ENCODE data around the gene BHLHE23. TPM values are rescaled to one million over a fixed set of nuclear protein-coding genes. Genes with fewer than 3 reads are reported as not detected.

The BHLHE23 gene
- total RNA-seq, 4 donors from 2014 or later, result not detected

DNA sequence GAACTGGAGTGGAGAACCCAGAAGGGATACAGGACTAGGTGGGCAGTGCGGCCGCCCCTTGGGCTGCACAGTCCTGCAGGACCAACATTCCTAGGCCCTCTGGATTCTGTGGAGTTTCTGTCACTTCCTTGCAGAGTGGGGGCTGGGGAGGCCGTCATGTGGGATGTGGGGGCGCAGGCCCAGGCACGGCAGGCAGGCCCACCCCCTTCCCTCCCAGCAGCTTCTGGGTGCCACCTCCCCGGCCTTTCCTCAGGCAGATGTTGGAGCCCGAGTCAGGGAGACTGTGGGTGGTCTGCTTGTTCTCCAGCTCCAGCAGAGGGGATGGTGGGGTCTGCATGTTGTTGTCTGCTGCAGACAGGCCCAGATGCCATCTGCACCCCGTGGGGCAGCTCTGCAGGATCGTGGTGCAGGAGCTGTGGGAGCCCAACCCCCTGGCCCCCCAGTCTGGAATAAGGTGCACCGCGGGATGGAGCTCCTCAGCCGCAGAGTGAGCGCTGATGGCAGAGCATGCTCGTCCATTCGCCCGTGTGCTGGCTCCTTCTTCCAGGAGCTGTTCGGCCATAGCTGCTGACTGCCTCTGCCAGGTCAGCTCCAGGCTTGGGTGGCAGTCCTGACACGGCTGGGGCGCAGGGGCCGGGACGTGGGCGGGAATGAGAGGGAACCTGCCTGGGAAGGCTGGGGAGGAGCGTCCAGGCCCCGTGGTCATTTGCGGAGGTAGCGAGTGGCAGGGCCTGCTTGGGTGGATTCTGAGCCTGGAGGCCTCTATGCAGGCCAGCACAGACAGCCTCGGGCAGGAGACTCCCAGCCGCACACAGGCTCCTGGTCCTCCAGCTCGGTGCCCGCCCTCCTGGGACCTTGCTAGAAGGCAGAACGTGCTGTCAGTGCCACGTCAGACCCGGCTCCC is 36.2 kb downstream of the BHLHE23 start:
- H3K36me3 ChIP-seq, result no peaks in the 10 kb centered on the region
- DNase-seq (ENCODE audit: low spot score in 2 of 2), result no peak
- H3K27me3 ChIP-seq, result peaks cover 45% of the 10 kb centered on the region
- H3K4me3 ChIP-seq, result no peak overlapping the region
- no peak overlapping the region for H3K27ac ChIP-seq
- H3K9me3 ChIP-seq, result no peaks in the 10 kb centered on the region
- 42% methylated on average over 5 of the region's 33 CpGs for WGBS
- peaks cover 10% of the 10 kb centered on the region for H3K4me1 ChIP-seq
- TF ChIP-seq POLR2AphosphoS5 (IDR thresholded peaks at IDR 0.05) (no peak), POLR2A (IDR thresholded peaks at IDR 0.05) (no peak), EP300 (IDR thresholded peaks at IDR 0.05) (no peak)
- TF ChIP-seq, protein P1, sequence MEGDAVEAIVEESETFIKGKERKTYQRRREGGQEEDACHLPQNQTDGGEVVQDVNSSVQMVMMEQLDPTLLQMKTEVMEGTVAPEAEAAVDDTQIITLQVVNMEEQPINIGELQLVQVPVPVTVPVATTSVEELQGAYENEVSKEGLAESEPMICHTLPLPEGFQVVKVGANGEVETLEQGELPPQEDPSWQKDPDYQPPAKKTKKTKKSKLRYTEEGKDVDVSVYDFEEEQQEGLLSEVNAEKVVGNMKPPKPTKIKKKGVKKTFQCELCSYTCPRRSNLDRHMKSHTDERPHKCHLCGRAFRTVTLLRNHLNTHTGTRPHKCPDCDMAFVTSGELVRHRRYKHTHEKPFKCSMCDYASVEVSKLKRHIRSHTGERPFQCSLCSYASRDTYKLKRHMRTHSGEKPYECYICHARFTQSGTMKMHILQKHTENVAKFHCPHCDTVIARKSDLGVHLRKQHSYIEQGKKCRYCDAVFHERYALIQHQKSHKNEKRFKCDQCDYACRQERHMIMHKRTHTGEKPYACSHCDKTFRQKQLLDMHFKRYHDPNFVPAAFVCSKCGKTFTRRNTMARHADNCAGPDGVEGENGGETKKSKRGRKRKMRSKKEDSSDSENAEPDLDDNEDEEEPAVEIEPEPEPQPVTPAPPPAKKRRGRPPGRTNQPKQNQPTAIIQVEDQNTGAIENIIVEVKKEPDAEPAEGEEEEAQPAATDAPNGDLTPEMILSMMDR (IDR thresholded peaks at IDR 0.05), result no peak

DNA sequence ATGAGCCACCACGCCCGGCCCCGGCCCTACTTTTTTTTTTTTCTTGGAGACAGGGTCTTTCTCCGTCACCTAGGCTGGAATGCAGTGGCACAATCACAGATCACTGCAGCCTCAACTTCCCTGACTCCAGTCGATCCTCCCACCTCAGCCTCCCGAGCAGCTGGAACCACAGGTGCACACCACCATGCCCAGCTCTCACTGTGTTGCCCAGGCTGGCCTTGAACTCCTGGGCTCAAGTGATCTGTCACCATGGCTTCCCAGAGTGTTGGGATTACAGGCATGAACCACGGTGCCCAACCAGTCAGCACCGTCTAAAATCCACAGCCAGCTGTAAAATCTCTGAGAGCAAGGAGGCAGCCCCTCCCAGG is 36.8 kb downstream of the BHLHE23 start:
- Histone ChIP-seq H3K36me3 (no peaks in the 10 kb centered on the region), H3K4me1 (peaks cover 15% of the 10 kb centered on the region), H3K27ac (no peak overlapping the region), H3K9me3 (no peaks in the 10 kb centered on the region), H3K4me3 (no peak overlapping the region), H3K27me3 (peaks cover 39% of the 10 kb centered on the region)
- TF ChIP-seq POLR2AphosphoS5 (IDR thresholded peaks at IDR 0.05), result no peak
- TF ChIP-seq POLR2A (IDR thresholded peaks at IDR 0.05), result no peak
- TF ChIP-seq EP300 (IDR thresholded peaks at IDR 0.05), result no peak
- TF ChIP-seq, protein P1 (IDR thresholded peaks at IDR 0.05), result no peak
- WGBS, result 83% methylated on average over 8 of the region's 8 CpGs
- no peak for DNase-seq (ENCODE audit: low spot score in 2 of 2)

DNA sequence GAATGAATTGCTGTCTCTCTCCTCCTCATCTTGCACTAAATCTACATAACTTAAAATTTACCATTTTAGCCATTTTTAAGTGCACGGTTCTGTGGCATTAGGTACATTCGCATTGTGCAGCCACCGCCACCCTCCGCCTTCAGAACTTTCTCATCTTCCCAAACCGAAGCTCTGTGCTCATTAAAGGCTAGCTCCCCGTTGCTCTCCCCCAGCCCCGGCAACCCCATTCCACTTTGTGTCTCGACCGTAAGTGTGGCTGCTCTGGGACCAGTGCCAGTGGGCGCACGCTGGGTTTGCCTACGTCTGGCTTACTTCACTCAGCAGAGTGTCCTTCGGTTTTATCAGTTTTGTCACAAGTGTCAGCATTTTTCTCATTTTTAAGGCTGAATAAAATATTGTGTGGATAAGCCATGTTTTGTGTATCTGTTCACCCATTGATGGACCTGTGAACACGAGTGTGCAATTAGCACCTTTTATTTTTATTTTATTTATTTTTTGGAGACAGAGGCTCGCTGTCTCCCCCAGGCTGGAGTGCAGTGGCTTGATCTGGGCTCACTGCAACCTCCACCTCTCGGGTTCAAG is 37.5 kb downstream of the BHLHE23 start:
- H3K27ac ChIP-seq, result no peak overlapping the region
- no peak overlapping the region for H3K4me3 ChIP-seq
- TF ChIP-seq, protein P1 (IDR thresholded peaks at IDR 0.05), result no peak
- TF ChIP-seq EP300 (IDR thresholded peaks at IDR 0.05) (no peak), POLR2A (IDR thresholded peaks at IDR 0.05) (no peak), POLR2AphosphoS5 (IDR thresholded peaks at IDR 0.05) (no peak)
- H3K27me3 ChIP-seq, result peaks cover 32% of the 10 kb centered on the region
- peaks cover 20% of the 10 kb centered on the region for H3K4me1 ChIP-seq
- no peaks in the 10 kb centered on the region for H3K36me3 ChIP-seq
- WGBS, result 63% methylated on average over 16 of the region's 16 CpGs
- H3K9me3 ChIP-seq, result no peaks in the 10 kb centered on the region
- no peak for DNase-seq (ENCODE audit: low spot score in 2 of 2)

DNA sequence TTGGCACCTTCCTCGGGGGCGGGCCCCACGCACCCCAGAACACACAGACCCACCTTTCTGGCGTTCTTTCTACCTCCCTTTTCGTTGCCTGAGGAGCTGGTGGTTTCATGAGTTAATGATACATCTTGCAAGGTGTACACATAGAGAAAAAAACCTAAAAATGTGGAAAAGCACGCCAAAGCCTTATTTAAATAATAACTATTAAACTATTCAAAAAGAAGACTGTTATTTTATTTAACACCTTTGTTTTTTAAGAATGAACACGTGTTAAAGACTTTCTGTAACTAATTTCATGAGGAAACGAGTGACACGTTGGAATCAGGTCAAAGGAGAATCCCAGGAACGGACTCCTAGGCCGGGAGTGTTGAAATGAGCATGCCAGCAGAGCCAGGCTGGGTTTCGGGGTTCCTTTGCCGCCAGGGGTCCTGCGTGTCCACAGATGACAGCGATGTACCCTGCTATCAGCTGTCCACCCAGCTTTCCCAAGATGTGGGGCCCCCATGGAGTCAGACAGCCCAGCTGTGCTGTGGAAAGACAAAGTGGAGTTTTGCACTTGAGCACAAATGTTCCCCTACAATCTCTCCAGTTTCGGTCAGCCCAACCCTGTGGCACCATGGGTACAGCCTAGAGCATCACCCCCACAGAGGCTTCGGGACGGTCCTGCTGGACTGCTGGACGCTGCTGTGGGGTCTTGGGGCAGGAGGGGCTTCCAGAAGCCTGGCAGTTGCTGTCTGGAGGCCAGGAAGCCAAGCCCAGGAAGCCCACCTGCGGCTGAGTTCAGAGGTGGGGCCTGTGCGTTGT is 38.2 kb downstream of the BHLHE23 start:
- Histone ChIP-seq H3K27me3 (peaks cover 26% of the 10 kb centered on the region), H3K4me3 (no peak overlapping the region), H3K36me3 (peaks cover under 1% of the 10 kb centered on the region), H3K9me3 (no peaks in the 10 kb centered on the region), H3K27ac (no peak overlapping the region), H3K4me1 (peaks cover 20% of the 10 kb centered on the region)
- DNase-seq (ENCODE audit: low spot score in 2 of 2), result no peak
- WGBS, result 67% methylated on average over 17 of the region's 21 CpGs
- no peak for TF ChIP-seq POLR2AphosphoS5 (IDR thresholded peaks at IDR 0.05)

DNA sequence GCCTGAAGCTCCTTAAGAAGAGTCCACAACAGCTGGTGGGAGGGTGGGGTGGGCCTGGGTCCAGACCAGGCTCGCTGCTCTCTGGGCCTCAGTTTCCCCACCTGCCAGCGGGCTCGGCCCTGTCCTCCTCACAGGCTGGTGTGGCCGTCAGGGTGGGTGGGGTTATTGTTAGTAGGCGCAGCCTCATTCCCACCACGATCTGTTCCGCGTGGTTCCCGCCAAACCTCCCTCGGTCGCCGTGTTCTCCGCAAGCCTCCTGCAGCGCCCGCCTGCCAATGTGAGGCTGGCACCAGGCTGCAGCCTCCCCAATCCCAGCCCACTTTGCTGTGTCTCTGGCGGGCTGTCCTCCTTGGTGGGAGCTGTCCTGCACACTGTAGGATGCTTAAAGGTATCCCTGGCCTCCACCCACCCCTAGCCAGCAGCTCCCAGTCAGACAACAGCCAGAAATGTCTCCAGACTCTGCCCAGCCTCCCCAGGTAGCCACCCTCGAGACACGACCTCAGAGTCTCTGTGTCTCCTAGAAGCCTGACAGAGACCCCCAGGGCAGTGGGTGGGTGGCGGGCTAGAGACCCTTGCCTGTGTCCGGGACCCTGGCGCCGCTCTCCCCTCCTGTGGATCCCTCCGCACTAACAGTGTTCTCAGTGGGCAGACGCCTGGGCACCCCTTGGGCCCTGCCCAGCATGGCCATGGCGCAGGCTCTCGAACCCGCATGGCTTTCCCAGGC is 39.0 kb downstream of the BHLHE23 start:
- Histone ChIP-seq H3K9me3 (no peaks in the 10 kb centered on the region), H3K4me3 (no peak overlapping the region), H3K4me1 (peaks cover 15% of the 10 kb centered on the region), H3K27ac (no peak overlapping the region), H3K27me3 (peaks cover 18% of the 10 kb centered on the region), H3K36me3 (peaks cover 9% of the 10 kb centered on the region)
- TF ChIP-seq POLR2A (IDR thresholded peaks at IDR 0.05) (no peak), POLR2AphosphoS5 (IDR thresholded peaks at IDR 0.05) (no peak), EP300 (IDR thresholded peaks at IDR 0.05) (no peak)
- TF ChIP-seq, protein P1 (IDR thresholded peaks at IDR 0.05), result no peak
- DNase-seq (ENCODE audit: low spot score in 2 of 2), result no peak
- 85% methylated on average over 27 of the region's 27 CpGs for WGBS

Measured in suprapubic skin (tissue), 4 donors.